ENCODE results near the gene ARHGAP31. TPM values are rescaled to one million over a fixed set of nuclear protein-coding genes. Genes with fewer than 3 reads are reported as not detected.

ARHGAP31 gene
- total RNA-seq, 1 experiment from 2014 or later: 0.48 TPM

DNA sequence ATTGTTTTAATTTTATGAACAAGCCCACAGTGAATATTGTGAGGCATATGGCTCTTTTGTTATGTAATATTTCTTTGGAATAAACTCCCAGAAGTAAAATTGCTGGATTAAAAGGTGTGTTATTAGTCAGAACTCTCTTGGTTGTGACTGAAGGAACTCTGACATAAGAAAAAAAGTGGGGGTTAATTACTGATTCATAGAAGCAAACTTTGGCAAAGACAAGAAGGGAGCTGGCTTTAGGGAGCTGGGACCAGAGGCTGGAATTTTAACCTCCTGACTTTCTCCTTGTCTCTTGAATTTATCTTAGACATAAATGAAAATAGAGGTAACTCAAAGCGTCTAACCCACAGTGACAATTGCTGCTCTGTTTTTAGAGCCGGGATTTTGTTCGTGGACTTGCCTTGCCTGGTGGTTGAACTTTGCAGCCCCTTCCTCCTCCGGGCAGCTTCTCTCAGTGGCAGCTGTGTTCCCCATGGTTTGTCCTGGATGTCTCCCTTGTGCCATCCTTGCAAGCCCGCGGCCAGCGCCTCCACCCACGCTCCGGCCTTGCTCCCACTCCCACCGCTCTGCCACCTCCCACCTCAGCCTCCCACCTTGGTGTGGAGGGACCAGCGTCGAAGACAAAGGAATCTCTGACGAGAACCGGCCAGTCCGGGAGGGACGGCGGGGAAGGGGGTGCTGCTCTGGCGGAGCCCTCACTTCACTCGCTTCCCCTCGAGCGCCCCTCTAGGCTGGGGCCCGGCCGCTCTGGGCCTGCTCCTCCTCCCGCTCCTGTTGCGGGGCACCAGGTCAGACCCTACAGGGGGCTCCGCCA, 28.0 kb downstream of the ARHGAP31 start:
- Histone ChIP-seq H3K4me1 (replicated peaks; ENCODE audit: insufficient read depth) (peaks cover 15% of the 10 kb centered on the region), H3F3A (ENCODE audit: insufficient read depth, low read depth) (peaks cover 17% of the 10 kb centered on the region; the same call in 1 of the 2 replicates), H3K4me2 (peak overlapping the region; percentile 90), H3K79me2 (ENCODE audit: low read depth) (no peaks in the 10 kb centered on the region), H3K9me2 (ENCODE audit: insufficient read depth) (no peaks in the 10 kb centered on the region), H3K4me3 (peak overlapping the region; percentile 81), H3K9me3 (ENCODE audit: insufficient read depth, low read depth) (no peaks in the 10 kb centered on the region), H3K27ac (peak overlapping the region; percentile 73), H3K36me3 (ENCODE audit: low read depth) (no peaks in the 10 kb centered on the region), H3K27me3 (ENCODE audit: insufficient read depth, low read depth) (no peaks in the 10 kb centered on the region), H4K20me1 (ENCODE audit: insufficient read depth) (no peaks in the 10 kb centered on the region), H2AFZ (peak overlapping the region; percentile 90)
- TF ChIP-seq, protein P1, sequence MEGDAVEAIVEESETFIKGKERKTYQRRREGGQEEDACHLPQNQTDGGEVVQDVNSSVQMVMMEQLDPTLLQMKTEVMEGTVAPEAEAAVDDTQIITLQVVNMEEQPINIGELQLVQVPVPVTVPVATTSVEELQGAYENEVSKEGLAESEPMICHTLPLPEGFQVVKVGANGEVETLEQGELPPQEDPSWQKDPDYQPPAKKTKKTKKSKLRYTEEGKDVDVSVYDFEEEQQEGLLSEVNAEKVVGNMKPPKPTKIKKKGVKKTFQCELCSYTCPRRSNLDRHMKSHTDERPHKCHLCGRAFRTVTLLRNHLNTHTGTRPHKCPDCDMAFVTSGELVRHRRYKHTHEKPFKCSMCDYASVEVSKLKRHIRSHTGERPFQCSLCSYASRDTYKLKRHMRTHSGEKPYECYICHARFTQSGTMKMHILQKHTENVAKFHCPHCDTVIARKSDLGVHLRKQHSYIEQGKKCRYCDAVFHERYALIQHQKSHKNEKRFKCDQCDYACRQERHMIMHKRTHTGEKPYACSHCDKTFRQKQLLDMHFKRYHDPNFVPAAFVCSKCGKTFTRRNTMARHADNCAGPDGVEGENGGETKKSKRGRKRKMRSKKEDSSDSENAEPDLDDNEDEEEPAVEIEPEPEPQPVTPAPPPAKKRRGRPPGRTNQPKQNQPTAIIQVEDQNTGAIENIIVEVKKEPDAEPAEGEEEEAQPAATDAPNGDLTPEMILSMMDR (conservative IDR thresholded peaks at IDR 0.05): no peak
- TF ChIP-seq EZH2 (IDR thresholded peaks at IDR 0.05; ENCODE audit: low read depth): no peak
- TSS peak; percentile 83 for BruUV-seq (replicated peaks)
- ChIA-PET CTCF (interaction anchor here (1.3 kb wide), 1 partner anchor 81 kb away, joined by 3 read pairs; the partner anchor contains the start of gene B4GALT4), POLR2A (ENCODE audit: unreplicated experiment) (interaction anchor here (0.5 to 0.7 kb wide), 3 partner anchors 176 to 1175 kb away, joined by 3 to 12 read pairs (median 4); partner anchors contain the start of gene TIMMDC1)
- no peak for DNase-seq
- intact Hi-C loops (cut with micrococcal nuclease; ENCODE audit: unreplicated experiment): loop anchor here (2.0 kb wide), 2 partner anchors 27 to 81 kb away; partner anchors contain the start of genes ARHGAP31 and B4GALT4

DNA sequence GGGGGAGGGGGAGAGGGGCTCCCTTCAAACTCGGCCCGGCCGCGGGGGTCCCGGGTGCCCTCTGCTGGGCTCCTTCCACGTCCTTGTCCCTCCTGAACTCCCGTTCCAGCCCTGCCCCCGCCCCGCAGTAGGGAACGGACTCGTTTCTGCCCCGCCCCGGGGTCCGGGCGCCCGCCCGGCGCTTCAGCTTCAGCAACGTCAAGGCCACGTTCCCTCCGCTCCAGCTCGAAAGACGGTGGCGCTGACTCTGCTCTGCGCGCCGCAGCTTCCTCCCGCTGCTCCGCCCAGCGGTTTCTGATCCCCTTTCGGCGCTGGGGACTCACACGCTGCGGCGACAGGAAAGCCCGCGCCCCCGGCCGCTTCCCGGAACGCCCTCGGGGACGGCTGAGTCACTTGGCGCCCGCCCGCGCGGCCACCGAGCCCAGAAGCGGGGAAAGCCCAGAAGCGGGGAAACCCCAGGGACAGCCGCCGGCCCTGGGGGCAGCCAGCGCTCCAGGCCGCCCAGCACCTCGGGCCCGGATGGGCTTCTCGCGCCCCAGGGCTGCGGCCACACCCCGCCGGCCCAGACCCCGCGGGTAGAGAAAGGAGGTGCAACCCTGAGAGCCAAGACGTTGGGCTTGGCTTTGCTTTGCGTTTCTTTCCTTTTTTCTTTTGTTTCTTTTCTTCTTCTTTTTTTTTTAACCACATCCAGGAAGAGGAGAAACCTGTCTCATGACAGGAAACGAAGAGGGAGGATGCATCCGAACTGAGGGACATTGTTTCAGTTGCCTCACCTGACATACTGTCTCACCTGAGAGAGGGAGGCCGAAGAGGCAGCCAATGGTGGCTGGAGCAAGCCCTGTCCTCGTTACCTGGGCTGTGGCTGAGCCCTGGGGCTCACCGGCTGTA, 28.9 kb downstream of the ARHGAP31 start:
- peak; percentile 75 to 85 for DNase-seq
- POLR2A ChIA-PET (ENCODE audit: unreplicated experiment): interaction anchor here (0.5 to 0.7 kb wide), 3 partner anchors 175 to 1174 kb away, joined by 3 to 12 read pairs (median 4); partner anchors contain the start of gene TIMMDC1
- intact Hi-C loops (cut with micrococcal nuclease; ENCODE audit: unreplicated experiment): loop anchor here (2.0 kb wide), 2 partner anchors 28 to 82 kb away; partner anchors contain the start of genes ARHGAP31 and B4GALT4
- peak overlapping the region; percentile 73 for H3K27ac ChIP-seq
- CTCF ChIA-PET: interaction anchor here (0.7 to 1.3 kb wide), 2 partner anchors 56 to 82 kb away, joined by 3 read pairs; partner anchors contain the start of gene B4GALT4
- H3K27me3 ChIP-seq (ENCODE audit: insufficient read depth, low read depth): no peaks in the 10 kb centered on the region
- no TSS peak for BruUV-seq (replicated peaks)
- no peaks in the 10 kb centered on the region for H3K9me2 ChIP-seq (ENCODE audit: insufficient read depth)
- no peaks in the 10 kb centered on the region for H3K36me3 ChIP-seq (ENCODE audit: low read depth)
- no peak for TF ChIP-seq EZH2 (IDR thresholded peaks at IDR 0.05; ENCODE audit: low read depth)
- TF ChIP-seq, protein P1 (conservative IDR thresholded peaks at IDR 0.05): no peak; the same call in 1 of the 2 replicates
- H2AFZ ChIP-seq: peak overlapping the region; percentile 90
- peaks cover 17% of the 10 kb centered on the region; the same call in 1 of the 2 replicates for H3F3A ChIP-seq (ENCODE audit: insufficient read depth, low read depth)
- peak overlapping the region; percentile 90 for H3K4me2 ChIP-seq
- no peaks in the 10 kb centered on the region for H3K79me2 ChIP-seq (ENCODE audit: low read depth)
- H3K9me3 ChIP-seq (ENCODE audit: insufficient read depth, low read depth): no peaks in the 10 kb centered on the region
- peak overlapping the region; percentile 81 for H3K4me3 ChIP-seq
- H4K20me1 ChIP-seq (ENCODE audit: insufficient read depth): no peaks in the 10 kb centered on the region
- H3K4me1 ChIP-seq (replicated peaks; ENCODE audit: insufficient read depth): peaks cover 15% of the 10 kb centered on the region

DNA sequence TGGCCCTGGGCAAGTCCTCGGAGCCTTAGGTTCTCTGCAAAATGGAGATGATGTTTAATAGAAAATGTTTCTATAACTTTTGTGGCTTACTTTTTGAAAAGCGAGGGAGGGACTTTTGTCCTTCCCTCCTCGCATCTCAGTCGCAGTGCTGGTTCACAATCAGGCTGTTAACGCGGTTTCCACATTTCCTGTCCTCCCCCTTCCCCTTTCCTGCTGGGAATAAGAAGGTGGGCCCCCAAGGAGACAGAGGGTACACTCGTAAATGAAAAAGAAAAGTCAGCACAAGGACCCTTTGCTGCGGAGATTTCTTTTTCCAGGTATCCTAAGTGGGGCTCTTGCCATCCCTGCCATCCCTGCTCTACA, 29.5 kb downstream of the ARHGAP31 start:
- Histone ChIP-seq H3K9me3 (ENCODE audit: insufficient read depth, low read depth) (no peaks in the 10 kb centered on the region), H3K27ac (peak overlapping the region; percentile 73), H3K36me3 (ENCODE audit: low read depth) (no peaks in the 10 kb centered on the region), H4K20me1 (ENCODE audit: insufficient read depth) (no peaks in the 10 kb centered on the region), H3K79me2 (ENCODE audit: low read depth) (no peaks in the 10 kb centered on the region), H2AFZ (peak overlapping the region; percentile 90), H3K27me3 (ENCODE audit: insufficient read depth, low read depth) (no peaks in the 10 kb centered on the region), H3F3A (ENCODE audit: insufficient read depth, low read depth) (peaks cover 17% of the 10 kb centered on the region; the same call in 1 of the 2 replicates), H3K9me2 (ENCODE audit: insufficient read depth) (no peaks in the 10 kb centered on the region), H3K4me3 (peak overlapping the region; percentile 81), H3K4me1 (replicated peaks; ENCODE audit: insufficient read depth) (peaks cover 15% of the 10 kb centered on the region), H3K4me2 (peak overlapping the region; percentile 90)
- intact Hi-C loops (cut with micrococcal nuclease; ENCODE audit: unreplicated experiment): loop anchor here (2.0 kb wide), 2 partner anchors 29 to 83 kb away; partner anchors contain the start of genes ARHGAP31 and B4GALT4
- BruUV-seq (replicated peaks): TSS peak; percentile 80
- POLR2A ChIA-PET (ENCODE audit: unreplicated experiment): no interaction called here
- TF ChIP-seq, protein P1 (conservative IDR thresholded peaks at IDR 0.05): no peak
- TF ChIP-seq EZH2 (IDR thresholded peaks at IDR 0.05; ENCODE audit: low read depth): no peak
- CTCF ChIA-PET: no interaction called here
- DNase-seq: no peak
